ACC112 (cell line): ENCODE data around the gene P2RX4.
"Not testable (repeated sequence)": the region's sequence is repeated elsewhere in the genome, so short reads cannot be mapped to it uniquely, and the experiment has no call there.

Experiments used
- H2AFZ ChIP-seq: fragments of 200-600 bp; sonication (generic); one replicate; pipeline ENCODE4 v1.6.0; 2017; ENCODE audit warnings: antibody characterized with exemption, low read length; ENCODE audit not compliant: unreplicated experiment
- H3K27ac ChIP-seq: fragments of 200-600 bp; sonication (generic); 2 replicates; pipeline ENCODE4 v1.5.1; 2014; ENCODE audit warnings: low read depth, mild to moderate bottlenecking, antibody characterized with exemption, low read length, moderate library complexity
- H3K27me3 ChIP-seq: fragments of 200-600 bp; sonication (generic); 2 replicates; pipeline ENCODE4 v1.6.1; 2014; ENCODE audit warnings: mild to moderate bottlenecking, antibody characterized with exemption, low read length, moderate library complexity, mixed read lengths; ENCODE audit not compliant: insufficient read depth
- H3K36me3 ChIP-seq: fragments of 200-600 bp; sonication (generic); 2 replicates; pipeline ENCODE4 v1.6.1; 2016; ENCODE audit warnings: mild to moderate bottlenecking, antibody characterized with exemption, low read length, moderate library complexity, mixed read lengths; ENCODE audit not compliant: insufficient read depth
- H3K4me1 ChIP-seq: fragments of 200-600 bp; sonication (generic); one replicate; pipeline ENCODE4 v1.6.1; 2016; ENCODE audit warnings: low read length, mixed read lengths; ENCODE audit not compliant: insufficient read depth, unreplicated experiment, control insufficient read depth
- H3K4me3 ChIP-seq: fragments of 200-600 bp; sonication (generic); 2 replicates; pipeline ENCODE4 v1.5.1; 2014; ENCODE audit warnings: mild to moderate bottlenecking, low read depth, low read length
- H3K79me2 ChIP-seq: fragments of 200-600 bp; sonication (generic); one replicate; pipeline ENCODE4 v1.6.0; 2016; ENCODE audit warnings: low read length; ENCODE audit not compliant: control insufficient read depth, unreplicated experiment, insufficient read depth

Gene P2RX4

GRCh38 chr12:121279071-121279375 is 69.1 kb downstream of the P2RX4 start:
- peak overlapping the region; percentile 20 for H2AFZ ChIP-seq
- peaks cover 11% of the 10 kb centered on the region for H3K79me2 ChIP-seq
- peaks cover 28% of the 10 kb centered on the region for H3K4me1 ChIP-seq
- H3K4me3 ChIP-seq = no peak overlapping the region
- peak overlapping the region; percentile 80 for H3K27ac ChIP-seq
- H3K27me3 ChIP-seq = no peaks in the 10 kb centered on the region
- no peaks in the 10 kb centered on the region for H3K36me3 ChIP-seq

DNA sequence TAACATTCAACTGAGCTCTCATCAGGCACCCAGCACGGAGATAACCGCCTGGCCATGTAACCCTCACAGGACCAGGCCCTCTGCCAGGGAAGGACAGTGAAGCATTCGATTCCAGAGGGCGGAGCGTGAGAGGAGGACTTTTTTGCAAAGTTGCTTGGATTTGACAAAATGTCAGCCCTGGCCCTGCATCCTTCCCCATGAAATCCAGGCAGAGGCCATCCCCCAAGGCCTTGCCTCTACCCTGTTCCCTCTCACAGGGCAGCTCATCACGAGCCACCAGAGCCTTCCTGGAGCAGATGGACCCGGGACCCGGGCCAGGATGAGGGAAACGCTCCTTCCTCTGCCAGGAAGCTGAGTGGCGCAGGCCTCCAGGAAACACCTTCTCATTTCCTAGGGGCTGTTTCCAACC is 69.6 kb downstream of the P2RX4 start:
- Histone ChIP-seq H3K4me1 (peaks cover 28% of the 10 kb centered on the region), H3K4me3 (no peak overlapping the region), H2AFZ (peak overlapping the region; percentile 20), H3K79me2 (peaks cover 11% of the 10 kb centered on the region), H3K36me3 (no peaks in the 10 kb centered on the region), H3K27ac (peak overlapping the region; percentile 80), H3K27me3 (no peaks in the 10 kb centered on the region)

GRCh38 chr12:121280531-121280930 is 70.6 kb downstream of the P2RX4 start:
- H2AFZ ChIP-seq, H3K27ac ChIP-seq, H3K36me3 ChIP-seq, H3K27me3 ChIP-seq, H3K4me3 ChIP-seq: not testable (repeated sequence)
- Histone ChIP-seq H3K79me2 (peaks cover 11% of the 10 kb centered on the region), H3K4me1 (peaks cover 28% of the 10 kb centered on the region)

GRCh38 chr12:121281116-121281515 is 71.2 kb downstream of the P2RX4 start:
- H3K4me3 ChIP-seq, H3K27me3 ChIP-seq, H3K36me3 ChIP-seq, H2AFZ ChIP-seq, H3K27ac ChIP-seq: not testable (repeated sequence)
- H3K4me1 ChIP-seq = peaks cover 28% of the 10 kb centered on the region
- H3K79me2 ChIP-seq = peaks cover 11% of the 10 kb centered on the region

DNA sequence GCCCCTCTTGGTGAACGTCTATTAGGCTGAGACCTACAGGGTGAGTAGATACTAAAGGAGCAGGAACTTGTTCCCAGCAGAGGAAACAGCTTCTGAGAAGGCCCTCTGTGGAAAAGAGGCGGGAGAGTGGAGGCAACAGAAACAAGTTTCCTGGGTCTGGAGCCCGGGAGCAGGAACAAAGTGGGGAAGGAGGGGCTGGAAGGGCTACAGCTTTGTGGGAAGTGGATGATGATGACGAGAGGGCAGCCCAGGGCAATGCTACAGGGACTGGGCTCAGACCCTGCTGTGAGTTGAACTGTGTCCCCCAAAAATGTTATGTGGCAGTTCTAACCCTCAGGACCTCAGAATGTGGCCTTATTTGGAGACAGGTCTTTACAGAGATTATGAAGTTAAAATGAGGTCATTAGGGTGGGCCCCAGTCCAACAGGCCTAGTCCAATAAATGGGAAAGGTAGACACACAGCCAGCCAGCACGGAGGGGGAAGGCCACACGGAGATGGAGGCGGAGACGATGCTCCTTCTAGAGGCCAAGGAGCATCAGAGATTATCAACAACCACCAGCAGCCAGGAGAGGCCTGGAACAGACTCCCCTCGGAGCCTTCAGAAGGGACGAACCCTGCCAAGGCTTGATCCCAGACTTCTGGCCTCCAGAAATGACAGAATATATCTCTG is 72.3 kb downstream of the P2RX4 start:
- Histone ChIP-seq H3K4me1 (peaks cover 21% of the 10 kb centered on the region), H3K4me3 (no peak overlapping the region), H2AFZ (no peak overlapping the region), H3K36me3 (no peaks in the 10 kb centered on the region), H3K27ac (no peak overlapping the region), H3K79me2 (peaks cover 11% of the 10 kb centered on the region), H3K27me3 (no peaks in the 10 kb centered on the region)

- H3K36me3 ChIP-seq, H3K27me3 ChIP-seq, H2AFZ ChIP-seq, H3K4me3 ChIP-seq, H3K27ac ChIP-seq: not testable (repeated sequence)
- H3K79me2 ChIP-seq = peaks cover 14% of the 10 kb centered on the region
- peaks cover 18% of the 10 kb centered on the region for H3K4me1 ChIP-seq
Measured at GRCh38 chr12:121282910-121283309, 73.0 kb downstream of the P2RX4 start.

DNA sequence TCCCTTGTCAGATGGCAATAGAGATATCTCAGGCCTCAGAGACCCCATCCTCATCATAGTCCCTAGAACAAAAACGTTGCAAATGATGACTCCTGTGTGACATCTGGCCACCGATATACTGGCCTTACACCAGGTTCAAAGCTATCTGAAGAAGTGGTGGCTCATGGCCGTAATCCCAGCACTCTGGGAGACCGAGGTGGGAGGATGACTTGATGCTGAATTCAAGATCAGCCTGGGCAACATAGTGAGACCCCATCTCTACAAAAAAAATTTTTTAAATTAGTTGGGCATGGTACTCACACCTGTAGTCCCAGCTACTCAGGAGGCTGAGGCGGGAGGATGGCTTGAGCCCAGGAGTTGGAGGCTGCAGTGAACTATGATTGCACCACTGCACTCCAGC is 73.5 kb downstream of the P2RX4 start:
- no peak overlapping the region for H3K27ac ChIP-seq

More for the DNA sequence above, 73.5 kb downstream of the P2RX4 start:
- Histone ChIP-seq H3K27me3 (no peaks in the 10 kb centered on the region), H3K36me3 (no peaks in the 10 kb centered on the region), H2AFZ (no peak overlapping the region), H3K4me3 (no peak overlapping the region), H3K79me2 (peaks cover 17% of the 10 kb centered on the region), H3K4me1 (peaks cover 16% of the 10 kb centered on the region)
